Muscle of back (tissue), 11 donors: Measurements from ENCODE around the gene PKP4. TPM values are rescaled to one million over a fixed set of nuclear protein-coding genes. Genes with fewer than 3 reads are reported as not detected.

Source experiments
- DNase-seq, 3 donors: peaks; one replicate each; pipeline versions ENCODE4 v3.0.0 to v3.0.0-alpha.2; 2013
- polyA plus RNA-seq, 10 donors: library from polyadenylated mRNA; unstranded; fragments of 120-200 nt; gene quantifications; one replicate each; pipeline ENCODE4 v1.2.1, GENCODE V29; 2013; ENCODE audit not compliant: insufficient read length in 10 of 10

The PKP4 gene
- polyA plus RNA-seq, 10 donors = 22.5 to 40.8 (median 27.9) TPM

DNA sequence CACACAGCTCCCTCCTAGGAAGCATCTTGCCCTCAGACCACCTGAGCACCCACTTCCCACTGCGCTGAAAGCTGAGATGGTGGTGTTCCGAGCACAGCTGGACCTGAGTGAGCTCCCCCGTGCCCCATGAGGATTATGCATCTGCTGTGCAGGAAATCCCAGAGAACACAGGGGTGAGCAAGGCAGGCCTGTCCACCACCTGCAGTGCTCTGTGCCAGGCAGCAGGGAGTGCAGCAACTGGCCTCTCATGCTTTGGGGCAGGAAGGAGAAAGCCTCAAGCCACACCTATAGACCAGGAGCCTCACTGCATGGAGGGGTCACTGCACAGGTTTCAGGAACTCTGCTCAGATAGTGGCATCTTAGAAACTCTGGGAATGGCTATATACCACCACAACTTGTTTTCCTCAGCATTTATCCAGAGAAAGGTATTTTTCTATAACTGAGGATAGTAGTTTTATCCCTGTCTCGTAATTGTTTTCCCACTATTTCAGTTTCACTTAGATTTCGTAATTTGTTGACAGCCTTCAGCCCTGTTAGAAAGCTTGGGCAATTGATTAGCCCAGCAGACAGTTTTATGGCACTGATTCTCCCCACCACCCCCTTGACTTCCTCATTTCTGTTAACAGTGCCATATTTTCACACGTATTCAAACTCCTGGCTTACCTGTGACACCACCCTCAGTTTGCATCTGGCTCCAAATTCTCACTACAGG, 194.1 kb downstream of the PKP4 start:
- no peak for DNase-seq

GRCh38 chr2:158651358-158652057, 194.8 kb downstream of the PKP4 start:
- no peak for DNase-seq

- no peak for DNase-seq
Observed at GRCh38 chr2:158655628-158656027, 198.9 kb downstream of the PKP4 start.

GRCh38 chr2:158656492-158657229, 199.9 kb downstream of the PKP4 start:
- DNase-seq = peak in 2 of 3 donors; percentile 26 to 44

- DNase-seq = no peak
Observed at GRCh38 chr2:158658396-158658795, 201.6 kb downstream of the PKP4 start.

- no peak for DNase-seq
Observed at GRCh38 chr2:158659483-158659882, 202.7 kb downstream of the PKP4 start.

DNA sequence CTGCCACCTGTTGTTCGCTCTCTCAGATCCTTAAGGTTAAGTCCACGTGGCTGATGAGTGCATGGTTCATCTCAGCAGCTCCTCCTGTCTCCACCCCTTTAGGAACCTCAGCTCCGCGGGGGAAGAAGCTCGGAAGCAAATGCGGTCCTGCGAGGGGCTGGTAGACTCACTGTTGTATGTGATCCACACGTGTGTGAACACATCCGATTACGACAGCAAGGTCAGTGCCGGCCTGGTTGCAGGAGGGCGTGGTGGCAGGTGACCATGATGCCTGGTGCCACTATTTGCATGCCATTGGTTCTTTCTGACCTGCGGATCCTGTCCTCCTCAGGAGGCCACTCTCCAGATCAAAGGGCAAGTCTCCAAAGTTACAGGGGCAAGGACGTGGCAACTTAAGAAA, 204.5 kb downstream of the PKP4 start:
- no peak for DNase-seq

DNA sequence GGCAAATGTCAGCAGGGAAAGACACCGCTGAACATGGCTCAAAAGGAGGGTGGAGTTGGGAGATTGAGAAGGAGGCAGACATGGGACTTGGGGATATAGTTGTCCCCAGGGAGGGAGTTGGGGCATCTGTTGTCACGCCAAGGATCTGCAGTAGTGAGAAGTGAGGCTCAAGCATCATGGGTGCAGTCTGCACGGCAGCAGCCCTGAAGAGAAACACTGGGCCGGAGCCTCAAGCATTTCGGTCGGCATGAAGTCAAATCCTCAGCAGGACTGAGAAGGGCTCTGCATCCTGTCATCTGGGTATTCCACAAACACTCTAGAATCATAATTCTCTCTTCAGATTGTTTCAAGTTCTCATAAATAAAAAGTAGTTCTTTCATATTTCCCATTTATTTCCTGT, 205.7 kb downstream of the PKP4 start:
- DNase-seq = no peak

- no peak for DNase-seq
Observed at GRCh38 chr2:158663796-158664195, 207.0 kb downstream of the PKP4 start.

GRCh38 chr2:158664987-158665386, 208.2 kb downstream of the PKP4 start:
- DNase-seq = peak in 2 of 3 donors; percentile 39 to 58

GRCh38 chr2:158665536-158666302, 209.0 kb downstream of the PKP4 start:
- no peak for DNase-seq

DNA sequence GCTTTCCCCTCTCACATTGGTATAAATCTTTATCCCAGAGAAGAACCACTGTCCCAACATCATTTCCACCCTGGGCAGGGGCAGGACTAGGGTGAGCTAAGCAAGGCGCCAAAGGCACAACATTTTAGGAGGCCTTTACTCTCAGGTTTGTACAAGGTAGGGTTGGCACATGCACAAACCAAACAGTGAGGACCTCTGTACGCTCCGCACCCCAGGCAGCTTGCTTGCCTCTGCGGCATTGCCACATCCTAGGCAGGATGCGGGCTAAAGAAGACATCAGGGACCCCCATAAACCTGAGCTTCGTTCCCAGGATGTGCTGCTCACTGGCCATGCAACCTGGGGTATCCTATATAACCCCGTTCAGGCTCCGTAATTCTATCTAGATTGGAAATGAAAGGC, 210.2 kb downstream of the PKP4 start:
- DNase-seq = no peak

DNA sequence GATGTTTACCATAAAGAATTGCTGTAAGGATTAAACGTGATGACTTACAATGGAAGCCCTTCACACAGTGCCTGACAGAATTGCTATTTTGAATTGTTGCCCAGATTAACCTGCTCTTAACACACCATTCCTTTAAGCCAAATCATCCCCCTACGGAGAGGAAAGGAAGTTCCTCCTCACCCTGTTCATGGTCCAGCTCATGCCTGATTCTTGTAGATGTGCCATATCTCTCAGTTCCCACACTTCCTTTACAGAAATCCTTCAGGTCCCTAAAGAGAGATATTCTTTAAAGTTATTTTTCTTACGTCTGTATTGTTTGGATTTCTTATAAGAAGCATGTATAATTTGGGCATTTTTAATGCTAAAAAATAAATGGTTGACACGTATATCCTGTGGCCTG, 210.8 kb downstream of the PKP4 start:
- DNase-seq = peak in 2 of 3 donors; percentile 62 to 67

GRCh38 chr2:158668001-158668765, 211.4 kb downstream of the PKP4 start:
- peak; percentile 68 to 92 (median 85) for DNase-seq

DNA sequence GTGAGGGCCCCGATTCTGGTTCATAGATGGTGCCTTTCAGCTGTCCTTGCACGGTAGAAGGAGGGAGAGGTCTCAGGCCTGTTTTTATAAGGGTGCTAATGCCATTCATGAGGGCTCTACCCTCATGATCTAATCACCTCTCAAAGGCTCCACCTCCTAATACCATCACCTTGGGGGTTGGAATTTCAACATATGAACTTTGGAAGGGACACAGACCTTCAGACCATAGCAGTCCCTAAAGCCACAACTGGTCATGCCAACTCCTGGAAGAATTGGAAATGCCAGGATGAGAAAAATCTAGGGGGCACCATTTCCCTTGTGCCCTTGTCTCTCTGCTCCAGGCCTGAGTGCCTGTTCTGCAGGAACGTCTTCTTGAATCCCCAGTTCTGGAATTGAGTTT, 213.5 kb downstream of the PKP4 start:
- DNase-seq = no peak

DNA sequence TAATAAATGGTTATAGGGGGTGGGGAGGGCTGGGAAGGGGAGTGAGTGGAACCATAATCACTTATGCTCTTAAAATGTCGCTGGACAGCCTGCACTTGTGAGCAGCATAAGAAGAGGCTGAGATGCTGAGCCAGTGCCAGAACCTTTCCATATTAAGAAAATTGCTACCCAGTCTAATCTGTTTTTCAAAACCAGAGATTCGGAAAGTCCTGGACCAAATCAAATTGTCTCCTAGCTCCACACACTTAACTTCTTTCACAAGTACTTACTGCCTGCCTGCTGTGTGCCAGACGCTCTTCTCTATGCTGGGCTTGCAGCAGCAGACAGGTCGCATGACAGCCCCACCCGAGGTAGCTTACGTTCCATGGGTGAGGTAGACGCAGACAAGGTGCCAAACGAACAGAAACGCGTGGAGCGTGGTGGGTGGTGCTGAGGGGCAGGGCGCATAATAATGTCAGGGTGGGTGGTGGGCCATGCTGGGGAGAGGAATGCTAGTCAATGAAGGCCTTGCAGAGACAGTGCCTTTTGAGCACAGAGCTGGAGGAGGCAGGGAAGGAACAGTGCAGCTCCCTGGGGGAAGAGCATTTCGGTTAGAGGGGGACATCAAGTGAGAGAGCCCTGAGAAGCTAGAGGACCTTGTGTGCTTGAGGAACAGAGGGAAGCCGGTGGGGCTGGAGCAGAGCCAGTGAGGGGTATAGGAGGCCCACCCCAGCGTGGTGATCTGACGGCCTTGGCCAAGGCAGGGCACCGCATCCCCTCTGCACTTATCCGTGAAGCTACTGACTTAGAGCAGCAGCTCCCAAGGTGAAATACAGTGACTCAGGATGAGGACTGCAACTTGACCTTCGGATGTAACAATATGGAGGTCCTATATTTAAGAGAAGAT, 214.9 kb downstream of the PKP4 start:
- no peak for DNase-seq

GRCh38 chr2:158676295-158676694, 219.5 kb downstream of the PKP4 start:
- DNase-seq = no peak

GRCh38 chr2:158676696-158677095, 219.9 kb downstream of the PKP4 start:
- DNase-seq = no peak

DNA sequence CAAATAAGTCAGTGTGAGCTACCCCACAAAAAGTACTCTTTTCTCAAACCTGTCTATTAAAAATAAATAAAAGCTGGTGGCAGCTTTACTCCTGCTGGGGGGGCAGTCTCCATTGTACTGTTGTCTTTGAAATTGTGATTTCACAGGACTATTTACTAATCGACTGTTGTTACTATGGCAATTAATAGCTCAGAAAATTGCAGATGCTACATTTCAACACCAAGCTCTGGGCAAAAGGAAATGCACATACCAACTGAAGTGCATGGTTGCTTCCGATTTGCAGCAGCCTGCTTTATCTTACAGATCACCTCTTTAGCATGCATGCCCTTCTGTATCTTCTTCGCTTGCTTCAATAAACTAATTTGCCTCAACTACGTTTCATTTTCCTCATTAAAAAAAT, 220.8 kb downstream of the PKP4 start:
- no peak for DNase-seq

DNA sequence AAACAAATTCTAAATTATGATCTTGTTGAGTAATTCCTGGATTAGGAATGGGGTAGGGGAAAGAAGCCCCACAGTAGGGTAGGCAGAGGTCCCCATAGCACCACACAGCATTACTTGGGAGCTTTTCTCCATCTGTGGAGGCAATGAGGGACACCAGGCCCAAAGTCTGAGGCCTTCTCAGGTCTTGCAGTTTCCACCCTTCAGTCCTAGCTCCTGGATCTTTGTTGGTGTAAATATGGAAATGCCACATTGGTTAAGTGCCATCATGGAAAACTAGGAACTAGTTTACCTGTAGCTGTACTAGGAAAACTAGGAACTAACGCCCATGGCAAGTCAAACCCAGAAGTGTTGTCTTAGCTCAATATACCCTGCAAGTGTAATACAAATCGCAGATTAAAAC, 225.1 kb downstream of the PKP4 start:
- DNase-seq = no peak
